HepG2 (cell line): ENCODE measurements around the gene SMAD3. TPM values are rescaled to one million over a fixed set of nuclear protein-coding genes. Genes with fewer than 3 reads are reported as not detected.
A peak's percentile ranks its signal among the peaks of the same experiment; 100 is the strongest.

Source experiments
- HOXA7 ChIP-seq: sonication (generic); formaldehyde crosslinking; IDR thresholded peaks from 2 replicates; pipeline ENCODE4 v1.8.1; 2022; ENCODE audit warnings: mild to moderate bottlenecking, missing genetic modification reagents, moderate library complexity
- ISL2 ChIP-seq: sonication (generic); formaldehyde crosslinking; IDR thresholded peaks from 2 replicates; pipeline ENCODE4 v1.5.0; 2020; ENCODE audit warnings: missing genetic modification reagents
- NCOA5 ChIP-seq: sonication (generic); formaldehyde crosslinking; IDR thresholded peaks from 2 replicates; pipeline ENCODE4 v1.4.0; 2020; ENCODE audit warnings: missing genetic modification reagents
- PCBP2 ChIP-seq: fragments of 200-400 bp; formaldehyde crosslinking; optimal IDR thresholded peaks from 2 replicates; pipeline ENCODE3; 2018; ENCODE audit warnings: low read length, low read depth; ENCODE audit not compliant: poor library complexity, severe bottlenecking
- RFX1 ChIP-seq: fragments of 450-650 bp; IDR thresholded peaks from 2 replicates; pipeline ENCODE4 v1.6.1; 2017
- ZNF160 ChIP-seq: sonication (generic); formaldehyde crosslinking; IDR thresholded peaks from 2 replicates; pipeline ENCODE4 v1.8.0; 2022; ENCODE audit warnings: mild to moderate bottlenecking, inconsistent platforms, missing genetic modification reagents
- ZNF329 ChIP-seq: sonication (generic); formaldehyde crosslinking; IDR thresholded peaks from 2 replicates; pipeline ENCODE4 v1.9.0; 2021; ENCODE audit warnings: low read depth, mild to moderate bottlenecking, missing genetic modification reagents
- ZNF510 ChIP-seq: sonication (generic); formaldehyde crosslinking; IDR thresholded peaks from 2 replicates; pipeline ENCODE4 v1.4.0; 2020; ENCODE audit warnings: low read depth, mild to moderate bottlenecking, missing genetic modification reagents
- polyA plus RNA-seq, 8 experiments: library from polyadenylated mRNA; depleted of rRNA in 3 of 8; stranded (reverse) in 7 of 8; unstranded in 1 of 8; fragments of >200 nt; fragmentation: Illumina TruSeq in 4 of 8; extraction: Trizol in 4 of 8; gene quantifications; 2 replicates each; pipeline versions ENCODE4 v1.2.1 to v1.2.3, GENCODE V29; 2011 to 2016; ENCODE audit warnings: low read depth in 4 of 8, missing spikeins in 1 of 8, mixed read lengths in 1 of 8; ENCODE audit not compliant: insufficient read depth in 1 of 8
- total RNA-seq, 5 experiments: library from RNA; depleted of rRNA; stranded (reverse); fragments of >200 nt; fragmentation: Illumina TruSeq; extraction: Trizol; gene quantifications; 2 replicates each; pipeline ENCODE4 v1.2.3, GENCODE V29; 2016; ENCODE audit warnings: low read depth in 1 of 5
- TF ChIP-seq, protein P1 (sequence below): sonication (generic); formaldehyde crosslinking; IDR thresholded peaks from 2 replicates; pipeline ENCODE4 v1.8.0; 2022; ENCODE audit warnings: mild to moderate bottlenecking, missing genetic modification reagents, borderline replicate concordance
- TF ChIP-seq, protein P2 (sequence below): sonication (generic); formaldehyde crosslinking; IDR thresholded peaks from 2 replicates; pipeline ENCODE4 v1.4.0; 2020; ENCODE audit warnings: missing genetic modification reagents
- TF ChIP-seq, protein P3 (sequence below): fragments of 450-650 bp; IDR thresholded peaks from 2 replicates; pipeline ENCODE4 v1.6.1; 2017
- TF ChIP-seq, protein P4 (sequence below): sonication (generic); formaldehyde crosslinking; IDR thresholded peaks from 2 replicates; pipeline ENCODE4 v1.4.0; 2020; ENCODE audit warnings: missing genetic modification reagents, mild to moderate bottlenecking, borderline replicate concordance
- TF ChIP-seq, protein P5 (sequence below), 2 experiments: sonication (generic) in 1 of 2; formaldehyde crosslinking in 1 of 2; IDR thresholded peaks; 2 replicates each; pipeline versions ENCODE4 v1.5.1 to v1.6.1; 2011 to 2020; ENCODE audit warnings: borderline replicate concordance in 1 of 2, low read depth in 1 of 2, low read length in 1 of 2, mild to moderate bottlenecking in 1 of 2, missing genetic modification reagents in 1 of 2, moderate library complexity in 1 of 2
- TF ChIP-seq, protein P6 (sequence below): fragments of 450-650 bp; IDR thresholded peaks from 2 replicates; pipeline ENCODE4 v1.6.1; 2016
- TF ChIP-seq, protein P7 (sequence below): sonication (generic); formaldehyde crosslinking; IDR thresholded peaks from 2 replicates; pipeline ENCODE4 v1.5.0; 2020; ENCODE audit warnings: mild to moderate bottlenecking, missing genetic modification reagents

SMAD3 gene
- total and polyA plus RNA-seq, 2 of the 13 experiments (the other 11 are each of a cell fraction or from before 2014, with no cell fraction given) = 8.6 to 56.3 TPM

DNA sequence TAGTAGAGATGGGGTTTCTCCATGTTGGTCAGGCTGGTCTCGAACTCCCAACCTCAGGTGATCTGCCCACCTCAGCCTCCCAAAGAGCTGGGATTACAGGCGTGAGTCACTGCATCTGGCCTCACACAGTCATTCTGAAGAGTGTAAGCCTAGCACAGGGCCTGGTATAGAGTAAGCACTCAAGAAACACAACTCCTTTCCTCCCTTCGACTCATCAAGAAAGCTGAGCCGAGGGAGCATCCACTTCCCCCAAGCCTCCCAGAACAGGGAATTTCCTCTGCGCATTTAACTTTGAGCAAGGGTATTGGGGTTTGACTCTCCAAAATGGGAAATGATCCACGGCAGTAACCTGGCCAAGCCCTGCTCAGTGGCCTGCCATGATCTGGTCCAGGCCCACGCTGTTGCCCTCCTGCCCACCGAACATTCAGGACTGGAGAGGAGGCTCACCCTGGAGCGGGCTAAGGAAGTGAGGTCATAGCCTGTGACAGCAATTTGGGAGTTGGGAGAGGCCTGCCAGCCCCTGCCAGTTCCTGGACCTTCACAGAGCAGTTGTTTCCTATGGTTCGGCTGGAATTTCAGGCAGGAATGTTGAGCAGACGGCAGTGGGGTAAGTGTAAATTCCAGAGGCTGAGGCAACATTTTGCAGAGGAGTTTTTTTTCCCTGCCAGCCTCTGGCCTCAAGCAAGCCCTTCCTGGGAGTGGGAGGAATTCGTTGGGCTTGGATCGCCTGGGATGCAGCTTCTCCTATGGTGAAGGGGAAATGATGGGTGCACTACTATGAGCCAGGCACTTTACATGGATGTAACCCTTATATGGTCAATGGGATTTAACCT lies 21.2 kb upstream of the SMAD3 start (continued):
- TF ChIP-seq, protein P1, sequence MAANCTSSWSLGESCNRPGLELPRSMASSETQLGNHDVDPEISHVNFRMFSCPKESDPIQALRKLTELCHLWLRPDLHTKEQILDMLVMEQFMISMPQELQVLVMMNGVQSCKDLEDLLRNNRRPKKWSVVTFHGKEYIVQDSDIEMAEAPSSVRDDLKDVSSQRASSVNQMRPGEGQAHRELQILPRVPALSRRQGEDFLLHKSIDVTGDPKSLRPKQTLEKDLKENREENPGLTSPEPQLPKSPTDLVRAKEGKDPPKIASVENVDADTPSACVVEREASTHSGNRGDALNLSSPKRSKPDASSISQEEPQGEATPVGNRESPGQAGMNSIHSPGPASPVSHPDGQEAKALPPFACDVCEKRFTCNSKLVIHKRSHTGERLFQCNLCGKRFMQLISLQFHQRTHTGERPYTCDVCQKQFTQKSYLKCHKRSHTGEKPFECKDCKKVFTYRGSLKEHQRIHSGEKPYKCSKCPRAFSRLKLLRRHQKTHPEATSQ (CRISPR knock-in tag) = no peak
- TF ChIP-seq HOXA7 (CRISPR knock-in tag) (no peak), ISL2 (CRISPR knock-in tag) (no peak), ZNF160 (no peak), ZNF329 (CRISPR knock-in tag) (no peak), NCOA5 (CRISPR knock-in tag) (no peak), PCBP2 (no peak), RFX1 (no peak), ZNF510 (no peak)
- TF ChIP-seq, protein P2, sequence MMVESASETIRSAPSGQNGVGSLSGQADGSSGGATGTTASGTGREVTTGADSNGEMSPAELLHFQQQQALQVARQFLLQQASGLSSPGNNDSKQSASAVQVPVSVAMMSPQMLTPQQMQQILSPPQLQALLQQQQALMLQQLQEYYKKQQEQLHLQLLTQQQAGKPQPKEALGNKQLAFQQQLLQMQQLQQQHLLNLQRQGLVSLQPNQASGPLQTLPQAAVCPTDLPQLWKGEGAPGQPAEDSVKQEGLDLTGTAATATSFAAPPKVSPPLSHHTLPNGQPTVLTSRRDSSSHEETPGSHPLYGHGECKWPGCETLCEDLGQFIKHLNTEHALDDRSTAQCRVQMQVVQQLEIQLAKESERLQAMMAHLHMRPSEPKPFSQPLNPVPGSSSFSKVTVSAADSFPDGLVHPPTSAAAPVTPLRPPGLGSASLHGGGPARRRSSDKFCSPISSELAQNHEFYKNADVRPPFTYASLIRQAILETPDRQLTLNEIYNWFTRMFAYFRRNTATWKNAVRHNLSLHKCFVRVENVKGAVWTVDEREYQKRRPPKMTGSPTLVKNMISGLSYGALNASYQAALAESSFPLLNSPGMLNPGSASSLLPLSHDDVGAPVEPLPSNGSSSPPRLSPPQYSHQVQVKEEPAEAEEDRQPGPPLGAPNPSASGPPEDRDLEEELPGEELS (CRISPR knock-in tag) = 0 out of 2 replicates have a peak, but pooled peaks have one; percentile 19
- TF ChIP-seq, protein P3, sequence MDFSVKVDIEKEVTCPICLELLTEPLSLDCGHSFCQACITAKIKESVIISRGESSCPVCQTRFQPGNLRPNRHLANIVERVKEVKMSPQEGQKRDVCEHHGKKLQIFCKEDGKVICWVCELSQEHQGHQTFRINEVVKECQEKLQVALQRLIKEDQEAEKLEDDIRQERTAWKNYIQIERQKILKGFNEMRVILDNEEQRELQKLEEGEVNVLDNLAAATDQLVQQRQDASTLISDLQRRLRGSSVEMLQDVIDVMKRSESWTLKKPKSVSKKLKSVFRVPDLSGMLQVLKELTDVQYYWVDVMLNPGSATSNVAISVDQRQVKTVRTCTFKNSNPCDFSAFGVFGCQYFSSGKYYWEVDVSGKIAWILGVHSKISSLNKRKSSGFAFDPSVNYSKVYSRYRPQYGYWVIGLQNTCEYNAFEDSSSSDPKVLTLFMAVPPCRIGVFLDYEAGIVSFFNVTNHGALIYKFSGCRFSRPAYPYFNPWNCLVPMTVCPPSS = no peak
- TF ChIP-seq, protein P4, sequence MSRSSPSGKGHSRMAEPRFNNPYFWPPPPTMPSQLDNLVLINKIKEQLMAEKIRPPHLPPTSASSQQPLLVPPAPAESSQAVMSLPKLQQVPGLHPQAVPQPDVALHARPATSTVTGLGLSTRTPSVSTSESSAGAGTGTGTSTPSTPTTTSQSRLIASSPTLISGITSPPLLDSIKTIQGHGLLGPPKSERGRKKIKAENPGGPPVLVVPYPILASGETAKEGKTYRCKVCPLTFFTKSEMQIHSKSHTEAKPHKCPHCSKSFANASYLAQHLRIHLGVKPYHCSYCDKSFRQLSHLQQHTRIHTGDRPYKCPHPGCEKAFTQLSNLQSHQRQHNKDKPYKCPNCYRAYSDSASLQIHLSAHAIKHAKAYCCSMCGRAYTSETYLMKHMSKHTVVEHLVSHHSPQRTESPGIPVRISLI (CRISPR knock-in tag) = peak; percentile 88
- TF ChIP-seq, protein P5, sequence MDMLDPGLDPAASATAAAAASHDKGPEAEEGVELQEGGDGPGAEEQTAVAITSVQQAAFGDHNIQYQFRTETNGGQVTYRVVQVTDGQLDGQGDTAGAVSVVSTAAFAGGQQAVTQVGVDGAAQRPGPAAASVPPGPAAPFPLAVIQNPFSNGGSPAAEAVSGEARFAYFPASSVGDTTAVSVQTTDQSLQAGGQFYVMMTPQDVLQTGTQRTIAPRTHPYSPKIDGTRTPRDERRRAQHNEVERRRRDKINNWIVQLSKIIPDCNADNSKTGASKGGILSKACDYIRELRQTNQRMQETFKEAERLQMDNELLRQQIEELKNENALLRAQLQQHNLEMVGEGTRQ (IDR thresholded peaks at IDR 0.05; ENCODE audit: low read depth, low read length) = no peak
- TF ChIP-seq, protein P5 (CRISPR knock-in tag; IDR thresholded peaks at IDR 0.05; ENCODE audit: borderline replicate concordance) = no peak
- TF ChIP-seq, protein P6, sequence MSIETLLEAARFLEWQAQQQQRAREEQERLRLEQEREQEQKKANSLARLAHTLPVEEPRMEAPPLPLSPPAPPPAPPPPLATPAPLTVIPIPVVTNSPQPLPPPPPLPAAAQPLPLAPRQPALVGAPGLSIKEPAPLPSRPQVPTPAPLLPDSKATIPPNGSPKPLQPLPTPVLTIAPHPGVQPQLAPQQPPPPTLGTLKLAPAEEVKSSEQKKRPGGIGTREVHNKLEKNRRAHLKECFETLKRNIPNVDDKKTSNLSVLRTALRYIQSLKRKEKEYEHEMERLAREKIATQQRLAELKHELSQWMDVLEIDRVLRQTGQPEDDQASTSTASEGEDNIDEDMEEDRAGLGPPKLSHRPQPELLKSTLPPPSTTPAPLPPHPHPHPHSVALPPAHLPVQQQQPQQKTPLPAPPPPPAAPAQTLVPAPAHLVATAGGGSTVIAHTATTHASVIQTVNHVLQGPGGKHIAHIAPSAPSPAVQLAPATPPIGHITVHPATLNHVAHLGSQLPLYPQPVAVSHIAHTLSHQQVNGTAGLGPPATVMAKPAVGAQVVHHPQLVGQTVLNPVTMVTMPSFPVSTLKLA = no peak
- TF ChIP-seq, protein P7, sequence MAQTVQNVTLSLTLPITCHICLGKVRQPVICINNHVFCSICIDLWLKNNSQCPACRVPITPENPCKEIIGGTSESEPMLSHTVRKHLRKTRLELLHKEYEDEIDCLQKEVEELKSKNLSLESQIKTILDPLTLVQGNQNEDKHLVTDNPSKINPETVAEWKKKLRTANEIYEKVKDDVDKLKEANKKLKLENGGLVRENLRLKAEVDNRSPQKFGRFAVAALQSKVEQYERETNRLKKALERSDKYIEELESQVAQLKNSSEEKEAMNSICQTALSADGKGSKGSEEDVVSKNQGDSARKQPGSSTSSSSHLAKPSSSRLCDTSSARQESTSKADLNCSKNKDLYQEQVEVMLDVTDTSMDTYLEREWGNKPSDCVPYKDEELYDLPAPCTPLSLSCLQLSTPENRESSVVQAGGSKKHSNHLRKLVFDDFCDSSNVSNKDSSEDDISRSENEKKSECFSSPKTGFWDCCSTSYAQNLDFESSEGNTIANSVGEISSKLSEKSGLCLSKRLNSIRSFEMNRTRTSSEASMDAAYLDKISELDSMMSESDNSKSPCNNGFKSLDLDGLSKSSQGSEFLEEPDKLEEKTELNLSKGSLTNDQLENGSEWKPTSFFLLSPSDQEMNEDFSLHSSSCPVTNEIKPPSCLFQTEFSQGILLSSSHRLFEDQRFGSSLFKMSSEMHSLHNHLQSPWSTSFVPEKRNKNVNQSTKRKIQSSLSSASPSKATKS (CRISPR knock-in tag) = no peak
